HG03108 (cell line): ENCODE results near the gene CDKN3.
A peak's percentile ranks its signal among the peaks of the same experiment; 100 is the strongest.
"Not testable (repeated sequence)": the region's sequence is repeated elsewhere in the genome, so short reads cannot be mapped to it uniquely, and the experiment has no call there.

ENCODE experiments used
- ATAC-seq: cut with Tn5 transposase; IDR thresholded peaks from one replicate; pipeline ENCODE4 v1.9.1; 2021; ENCODE audit warnings: moderate library complexity; ENCODE audit not compliant: unreplicated experiment

CDKN3 gene

GRCh38 chr14:54420478-54421142 lies 23.8 kb downstream of the CDKN3 start:
- no peak for ATAC-seq

GRCh38 chr14:54423991-54424390 lies 27.2 kb downstream of the CDKN3 start:
- no peak for ATAC-seq

GRCh38 chr14:54424479-54424901 lies 27.7 kb downstream of the CDKN3 start:
- no peak for ATAC-seq

GRCh38 chr14:54425068-54425467 lies 28.3 kb downstream of the CDKN3 start:
- ATAC-seq = no peak

- ATAC-seq = no peak
These were observed 28.9 kb downstream of the CDKN3 start for GRCh38 chr14:54425537-54426274.

GRCh38 chr14:54427871-54428270 lies 31.1 kb downstream of the CDKN3 start:
- no peak for ATAC-seq

- ATAC-seq = no peak
These were observed 31.7 kb downstream of the CDKN3 start for GRCh38 chr14:54428527-54428926.

- ATAC-seq = peak; percentile 51
These were observed 38.7 kb downstream of the CDKN3 start for GRCh38 chr14:54435500-54435981.

- ATAC-seq = not testable (repeated sequence)
These were observed 41.1 kb downstream of the CDKN3 start for GRCh38 chr14:54437954-54438353.

- ATAC-seq = no peak
These were observed 41.9 kb downstream of the CDKN3 start for GRCh38 chr14:54438703-54439102.

GRCh38 chr14:54440037-54440436 lies 43.2 kb downstream of the CDKN3 start:
- ATAC-seq = no peak

GRCh38 chr14:54440476-54440872 lies 43.7 kb downstream of the CDKN3 start:
- no peak for ATAC-seq

GRCh38 chr14:54440873-54441868 lies 44.4 kb downstream of the CDKN3 start, which contains the start of gene CNIH1:
CNIH1 (minus strand) TSS chr14:54441374; CDS start chr14:54441327, 47 bp downstream.
- peak; percentile 90 for ATAC-seq

GRCh38 chr14:54442961-54443360 lies 46.2 kb downstream of the CDKN3 start:
- not testable (repeated sequence) for ATAC-seq

GRCh38 chr14:54443981-54444380 lies 47.2 kb downstream of the CDKN3 start:
- ATAC-seq = no peak

- no peak for ATAC-seq
These were observed 47.9 kb downstream of the CDKN3 start for GRCh38 chr14:54444681-54445080.

- ATAC-seq = no peak
These were observed 49.4 kb downstream of the CDKN3 start for GRCh38 chr14:54446161-54446693.

GRCh38 chr14:54447231-54447692 lies 50.5 kb downstream of the CDKN3 start:
- ATAC-seq = no peak

- ATAC-seq = no peak
These were observed 53.7 kb downstream of the CDKN3 start for GRCh38 chr14:54450535-54450934.

GRCh38 chr14:54451121-54451601 lies 54.4 kb downstream of the CDKN3 start:
- no peak for ATAC-seq
